NCI-H774 (cell line): ENCODE measurements around the gene SMIM5.

Experiments used
- DNase-seq: peaks from one replicate; lab custom pipeline; 2025; lab: John Stamatoyannopoulos, UW

SMIM5 gene

GRCh38 chr17:75639771-75640555 lies 6.7 kb downstream of the SMIM5 start:
- DNase-seq = no peak

- no peak for DNase-seq
Measured at GRCh38 chr17:75640556-75641119, 7.4 kb downstream of the SMIM5 start.

- DNase-seq = no peak
Measured at GRCh38 chr17:75641343-75641742, 8.1 kb downstream of the SMIM5 start.

GRCh38 chr17:75642182-75642783 lies 9.0 kb downstream of the SMIM5 start:
- no peak for DNase-seq

- DNase-seq = no peak
Measured at GRCh38 chr17:75642784-75643642, 9.8 kb downstream of the SMIM5 start.

DNA sequence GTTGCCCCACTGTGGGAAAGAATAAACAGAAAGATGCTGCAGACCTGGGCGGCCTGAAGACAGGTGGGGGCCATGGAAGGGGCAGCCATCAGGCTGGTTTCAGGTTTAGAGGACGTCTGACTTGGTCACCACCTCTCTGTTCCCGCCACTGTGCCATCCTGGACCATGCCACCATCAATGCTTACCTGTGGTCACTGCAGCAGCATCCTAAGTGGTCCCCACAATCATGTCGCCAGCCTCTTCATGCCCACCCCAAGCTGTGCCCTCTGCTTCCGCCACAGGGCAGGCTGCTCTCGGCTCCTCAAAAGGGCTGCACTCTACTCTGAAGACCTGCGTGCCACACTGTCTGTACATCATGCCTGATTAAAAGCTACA lies 10.4 kb downstream of the SMIM5 start:
- DNase-seq = no peak

DNA sequence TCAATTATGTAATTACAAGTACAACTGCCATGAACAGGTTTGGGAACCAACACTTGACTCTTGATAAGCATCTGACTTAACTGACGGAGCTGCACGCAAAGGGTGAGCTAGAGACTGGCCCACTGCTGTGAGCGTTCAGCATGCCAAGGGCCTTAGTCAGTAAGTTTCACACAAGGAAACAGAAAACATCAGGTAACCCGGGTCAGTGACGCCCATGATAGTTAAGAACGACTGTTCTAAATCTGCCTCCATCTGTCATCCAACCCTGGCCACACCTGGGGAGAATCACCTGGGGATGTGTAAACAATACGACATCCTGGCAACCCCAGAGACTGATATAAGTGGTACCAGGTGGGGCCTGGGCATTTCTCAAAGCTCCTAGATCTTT lies 12.3 kb downstream of the SMIM5 start:
- peak; percentile 32 for DNase-seq

DNA sequence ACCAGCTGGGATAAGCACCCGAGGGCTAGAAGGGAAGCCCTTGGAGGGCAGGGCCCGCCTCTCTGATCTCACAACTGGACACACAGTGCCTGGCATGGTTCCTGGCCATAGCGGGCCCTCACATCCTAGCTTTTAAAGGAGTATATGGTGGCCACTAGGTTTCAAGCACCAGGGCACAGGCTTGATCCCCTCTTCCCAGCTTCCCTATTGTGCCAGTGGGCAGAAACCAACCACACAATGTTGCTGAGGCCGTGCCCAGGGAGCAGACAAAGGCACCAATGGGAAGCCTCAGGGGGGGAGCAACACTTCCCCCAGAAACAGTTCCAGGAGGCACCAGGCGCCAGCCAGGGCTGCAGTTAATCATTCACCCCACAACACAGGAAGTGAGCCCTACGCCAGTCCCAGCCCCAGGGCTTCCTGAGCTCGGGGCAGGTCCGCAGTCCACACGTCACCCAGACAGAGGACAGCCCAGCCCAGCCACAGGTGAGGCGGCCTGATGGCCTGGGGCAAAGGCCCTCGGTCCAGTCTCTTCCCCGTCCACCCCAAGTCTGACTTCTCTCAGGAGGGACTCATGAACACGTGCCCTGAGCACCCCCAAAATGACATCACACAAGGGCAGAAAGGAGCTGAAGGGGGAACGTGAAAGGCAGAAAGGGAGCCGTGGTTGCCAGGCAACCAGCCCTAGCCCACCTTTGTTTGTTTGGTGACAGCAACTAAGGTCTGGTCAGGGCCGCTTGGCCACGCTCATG lies 12.8 kb downstream of the SMIM5 start:
- no peak for DNase-seq

DNA sequence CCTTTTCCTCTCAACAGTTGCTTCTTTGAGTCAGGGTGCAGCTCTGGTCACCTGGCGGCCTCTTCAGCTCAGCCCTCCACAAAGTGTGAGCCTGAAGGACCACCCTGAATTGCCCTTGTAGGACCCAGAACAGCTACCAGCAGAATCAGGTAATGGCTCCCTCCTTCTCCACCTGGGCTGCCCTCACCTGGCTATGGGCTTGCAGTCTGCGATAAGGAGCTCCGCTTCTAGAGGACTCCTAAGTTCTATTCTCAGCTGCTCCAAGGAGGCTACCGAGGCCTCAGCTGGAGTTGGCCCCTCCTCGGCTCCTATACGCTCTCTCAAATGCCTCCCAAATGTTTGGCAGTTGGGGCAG lies 13.4 kb downstream of the SMIM5 start:
- no peak for DNase-seq

- no peak for DNase-seq
Measured at GRCh38 chr17:75647061-75647460, 13.8 kb downstream of the SMIM5 start.

DNA sequence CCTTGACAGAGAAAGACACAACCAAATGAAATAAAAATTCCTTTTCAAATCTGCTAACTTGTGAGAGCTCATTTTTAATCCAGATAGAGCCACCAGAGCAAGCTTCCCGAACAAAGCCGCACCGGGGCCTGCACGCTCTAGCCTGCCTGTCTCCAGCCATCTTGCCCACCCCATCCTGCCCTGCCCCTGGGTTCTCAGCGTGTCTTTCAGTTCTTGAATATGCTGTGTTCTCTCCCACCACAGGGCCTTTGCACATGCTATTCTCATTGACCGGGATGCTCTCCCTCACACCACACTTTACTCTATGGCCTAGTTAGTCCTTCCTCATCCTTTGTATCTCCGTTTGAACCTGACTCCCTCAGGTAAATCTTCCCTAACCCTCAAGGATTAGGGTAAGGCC lies 14.7 kb downstream of the SMIM5 start:
- no peak for DNase-seq

DNA sequence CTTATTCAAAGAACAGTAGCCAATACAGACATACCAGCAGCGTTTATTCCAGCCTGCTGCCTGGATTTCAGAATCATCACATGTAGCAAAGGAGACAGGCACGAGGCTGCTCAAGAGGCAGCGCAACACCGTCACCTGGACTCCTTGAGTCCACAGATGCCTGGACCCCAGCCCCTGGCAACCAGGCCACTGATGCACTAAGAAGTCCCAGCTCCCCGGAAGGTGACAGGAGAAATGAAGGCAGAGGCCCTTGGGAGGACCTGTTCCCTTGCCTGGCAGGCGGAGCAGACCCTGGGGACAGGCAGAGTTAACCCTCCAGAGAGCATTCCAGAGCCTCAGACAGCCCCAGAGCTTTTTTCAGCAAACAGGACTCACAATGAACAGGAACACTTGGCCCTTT lies 16.5 kb downstream of the SMIM5 start:
- no peak for DNase-seq

- DNase-seq = no peak
Measured at GRCh38 chr17:75650874-75651273, 17.6 kb downstream of the SMIM5 start.

DNA sequence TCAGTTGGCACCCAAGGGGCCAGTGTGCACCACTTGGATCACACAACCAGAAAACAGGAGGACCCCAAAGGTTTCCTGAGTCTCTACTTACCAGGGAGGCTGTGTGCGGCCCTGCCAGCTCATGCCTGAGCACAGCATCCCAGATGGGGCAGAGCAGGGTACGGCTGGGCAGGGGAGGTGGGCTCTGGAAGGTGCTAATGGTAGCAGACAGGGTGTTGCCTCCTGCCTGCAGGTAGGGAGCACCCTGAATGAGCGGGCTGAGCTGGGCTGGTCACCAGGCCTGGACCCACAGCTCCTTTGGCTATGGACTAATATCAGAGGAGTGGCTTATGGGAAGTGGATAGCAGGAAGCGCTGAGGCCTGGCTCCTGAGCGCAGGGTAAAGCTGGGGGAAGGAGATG lies 19.1 kb downstream of the SMIM5 start:
- no peak for DNase-seq

DNA sequence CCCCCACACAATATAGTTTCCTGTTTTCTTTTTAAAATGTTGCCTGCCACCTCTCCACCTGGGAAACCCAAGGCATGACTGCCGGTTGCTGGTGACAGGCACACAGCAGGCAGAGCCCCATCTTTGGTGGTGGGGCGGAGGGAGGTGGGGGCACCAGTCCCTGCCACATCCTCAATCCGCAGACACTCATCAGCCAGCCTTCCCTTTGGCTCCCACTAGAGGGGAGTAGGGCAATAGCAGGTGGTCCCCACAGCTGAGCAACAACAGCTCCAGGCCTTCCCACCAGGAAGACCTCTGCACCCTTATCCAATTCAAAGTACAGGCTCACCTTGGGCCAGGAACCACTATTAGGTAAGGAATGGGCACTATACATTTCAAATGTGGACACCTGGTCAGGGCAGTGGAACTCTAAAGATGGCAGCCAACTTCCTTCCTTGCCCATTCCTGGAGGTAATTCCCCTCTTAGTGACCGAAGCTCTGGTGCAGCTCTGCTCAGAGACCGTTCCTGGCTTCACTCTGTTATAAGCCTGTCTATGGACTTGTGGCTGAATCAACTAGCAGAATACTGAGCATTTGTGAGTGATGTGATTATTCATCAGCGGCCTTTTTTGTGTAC lies 19.8 kb downstream of the SMIM5 start:
- no peak for DNase-seq

- no peak for DNase-seq
Measured at GRCh38 chr17:75654176-75654575, 20.9 kb downstream of the SMIM5 start.

DNA sequence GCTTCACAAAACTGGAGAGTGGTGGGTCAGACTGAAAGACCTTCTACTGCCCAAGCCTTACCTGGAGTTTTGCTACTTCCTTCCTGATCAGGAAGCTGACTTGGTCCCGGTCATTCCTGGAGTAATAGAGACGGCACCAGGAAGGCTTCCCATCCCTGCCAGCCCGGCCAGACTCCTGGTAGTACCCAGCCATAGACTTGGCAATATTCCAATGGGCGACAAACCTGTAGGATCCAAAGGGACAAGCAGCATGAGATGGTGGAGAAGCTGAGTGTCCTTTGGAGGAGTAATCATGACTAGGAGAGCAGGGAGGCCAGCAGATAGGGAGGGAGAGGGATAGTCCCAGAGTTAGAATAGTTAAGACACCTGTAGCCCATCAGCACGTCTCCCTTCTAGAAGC lies 25.0 kb downstream of the SMIM5 start:
- DNase-seq = no peak

DNA sequence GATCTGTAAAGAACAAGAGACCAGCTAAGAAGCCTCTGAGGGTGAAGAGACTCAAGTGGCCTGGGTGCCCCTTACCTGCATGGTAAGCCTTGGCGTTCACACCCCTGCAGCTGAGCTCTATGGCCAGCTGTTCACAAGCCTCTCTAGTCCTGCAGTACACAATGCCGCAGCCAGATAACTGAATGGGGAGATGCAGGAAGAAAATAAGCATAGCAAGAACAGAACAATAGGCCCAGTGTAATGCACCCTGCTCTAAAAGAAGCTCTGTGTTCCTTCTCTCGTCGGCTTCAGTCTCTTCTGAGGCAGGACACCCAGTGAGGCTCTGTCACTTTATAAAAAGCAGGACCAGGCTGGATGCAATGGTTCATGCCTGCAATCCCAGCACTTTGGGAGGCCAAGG lies 28.3 kb downstream of the SMIM5 start:
- no peak for DNase-seq

DNA sequence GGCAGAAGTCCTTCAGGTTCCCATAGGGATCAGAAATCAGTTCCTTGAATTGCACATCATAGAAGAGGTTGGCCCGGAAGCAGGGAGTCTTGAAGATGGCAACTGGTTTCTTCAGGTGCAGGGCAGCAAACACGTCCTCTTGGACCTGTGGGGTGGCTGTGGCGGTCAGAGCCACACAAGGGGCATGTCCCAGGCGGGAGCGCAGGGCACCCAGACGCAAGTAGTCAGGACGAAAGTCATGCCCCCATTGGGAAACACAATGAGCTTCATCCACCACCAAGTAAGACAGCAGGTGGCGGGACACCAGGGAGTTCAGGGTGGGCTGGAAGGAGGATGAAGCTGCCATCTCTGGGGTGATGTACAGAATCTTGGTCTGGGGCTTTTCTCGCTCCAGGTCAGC lies 29.3 kb downstream of the SMIM5 start:
- DNase-seq = no peak

DNA sequence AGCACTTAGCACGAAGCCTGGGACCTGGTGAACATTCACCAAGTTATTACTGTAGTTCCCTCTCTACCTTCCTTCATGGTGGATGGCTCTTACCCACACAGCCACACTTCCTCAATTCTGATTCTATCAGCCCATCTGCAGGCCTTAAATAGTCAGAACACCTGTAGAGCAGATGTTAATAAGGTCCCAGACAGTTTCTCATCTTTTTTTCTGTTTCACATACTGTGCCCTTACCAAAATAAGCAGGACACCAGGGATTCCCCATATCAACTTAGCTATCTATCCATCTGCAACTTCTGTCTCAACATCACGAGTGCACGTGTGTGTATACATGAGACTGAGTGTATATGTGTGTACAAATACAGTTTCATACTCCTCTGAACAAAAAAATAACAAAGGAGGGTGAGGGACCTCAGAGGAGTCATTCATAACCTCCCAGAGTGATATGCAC lies 30.9 kb downstream of the SMIM5 start:
- DNase-seq = no peak

DNA sequence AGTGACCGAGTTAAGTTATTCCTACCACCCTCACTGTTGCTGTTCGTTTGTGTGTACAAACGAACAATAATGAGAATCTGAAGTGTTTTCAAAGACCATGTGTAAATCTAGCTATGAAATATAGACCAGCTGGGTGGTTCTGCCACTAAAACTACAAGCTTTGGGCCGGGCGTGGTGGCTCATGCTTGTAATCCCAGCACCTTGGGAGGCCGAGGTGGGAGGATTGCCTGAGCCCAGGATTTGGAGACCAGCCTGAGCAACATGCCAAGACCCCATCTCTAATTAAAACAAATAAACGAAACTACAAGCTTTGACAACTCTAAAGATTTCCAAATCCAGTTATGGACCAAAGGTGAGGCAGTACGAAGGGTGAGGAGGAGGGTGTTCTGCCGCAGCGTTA lies 32.7 kb downstream of the SMIM5 start:
- DNase-seq = no peak
